VCaP (cell line): ENCODE measurements around the gene HDAC9.

Experiments used
- H3K27ac ChIP-seq: fragments of 450-650 bp; 2 replicates; pipeline ENCODE4 v1.5.1; 2017
- CTCF ChIP-seq: fragments of 450-650 bp; conservative IDR thresholded peaks from 2 replicates; pipeline ENCODE4 v1.5.1; 2017; ENCODE audit warnings: mild to moderate bottlenecking, moderate library complexity

HDAC9 gene

GRCh38 chr7:18684916-18685315 lies 189.4 kb downstream of the HDAC9 start:
- no peak for TF ChIP-seq CTCF
- H3K27ac ChIP-seq: no peak overlapping the region

- TF ChIP-seq CTCF: no peak
- H3K27ac ChIP-seq: no peak overlapping the region
These were observed 190.4 kb downstream of the HDAC9 start for GRCh38 chr7:18685971-18686370.

GRCh38 chr7:18689551-18689950 lies 194.0 kb downstream of the HDAC9 start:
- H3K27ac ChIP-seq: no peak overlapping the region
- TF ChIP-seq CTCF: no peak

GRCh38 chr7:18693406-18693805 lies 197.9 kb downstream of the HDAC9 start:
- no peak overlapping the region for H3K27ac ChIP-seq
- TF ChIP-seq CTCF: peak; percentile 59

- no peak overlapping the region for H3K27ac ChIP-seq
- TF ChIP-seq CTCF: no peak
These were observed 198.3 kb downstream of the HDAC9 start for GRCh38 chr7:18693816-18694215.

GRCh38 chr7:18694484-18694883 lies 198.9 kb downstream of the HDAC9 start:
- no peak for TF ChIP-seq CTCF

GRCh38 chr7:18694911-18695310 lies 199.4 kb downstream of the HDAC9 start:
- no peak overlapping the region for H3K27ac ChIP-seq
- TF ChIP-seq CTCF: no peak

More at GRCh38 chr7:18694484-18694883, 198.9 kb downstream of the HDAC9 start:
- H3K27ac ChIP-seq: no peak overlapping the region

GRCh38 chr7:18698258-18698734 lies 202.7 kb downstream of the HDAC9 start:
- no peak overlapping the region for H3K27ac ChIP-seq
- no peak for TF ChIP-seq CTCF
